Left cardiac atrium (tissue), 4 donors: ENCODE data around the gene CACTIN. TPM values are rescaled to one million over a fixed set of nuclear protein-coding genes. Genes with fewer than 3 reads are reported as not detected.
A peak's percentile ranks its signal among the peaks of the same experiment; 100 is the strongest.

ENCODE experiments used
- ATAC-seq, 2 donors: fragments of 200-7000 bp; cut with Tn5 transposase; one replicate each; pipeline ENCODE4 v1.9.1; 2020; ENCODE audit warnings: mild to moderate bottlenecking in 2 of 2, moderate library complexity in 2 of 2
- DNase-seq: peaks from one replicate; pipeline ENCODE4 v3.0.0-alpha.2; 2020
- intact Hi-C, 2 donors: fragments of 100-400 bp; cut with DNase I; formaldehyde crosslinking; loops; one replicate each; pipeline versions ENCODE4 v1.14.1 to v1.15.1; 2022 to 2023
- total RNA-seq, 2 donors: library from RNA; stranded (reverse); fragmentation: NEBNext Ultra II Directional; extraction: Animal tissue kit (Norgen Biotek cat#: 25700); gene quantifications; one replicate each; pipeline ENCODE4 v1.2.1, GENCODE V29; 2021
- donor health status: DM: no; HTN: yes; CAD: no.
- donor health status: DM: no; HTN: yes; CAD: no; lungs with severe emphysema.
- donor health status: DM: yes; HTN: yes; CAD: no.
- donor health status: Dilated cardiomyopathy.

Gene CACTIN
- total RNA-seq, 2 donors from 2014 or later = 12.5 to 12.9 TPM

GRCh38 chr19:3617463-3617862, 9.1 kb downstream of the CACTIN start:
- intact Hi-C loops = loop anchor here in 1 of 2 donors (5.0 kb wide), 2 partner anchors 40 to 60 kb away; partner anchors contain the start of gene MFSD12
- ATAC-seq = peak in 1 of 2 donors; percentile 5
- DNase-seq = no peak

GRCh38 chr19:3615524-3616135, 11.0 kb downstream of the CACTIN start:
- intact Hi-C loops = loop anchor here in 1 of 2 donors (5.0 kb wide), 2 partner anchors 38 to 58 kb away; partner anchors contain the start of gene MFSD12

GRCh38 chr19:3614858-3615505, 11.6 kb downstream of the CACTIN start:
- DNase-seq = no peak
- intact Hi-C loops = loop anchor here in 1 of 2 donors (5.0 kb wide), 2 partner anchors 38 to 58 kb away; partner anchors contain the start of gene MFSD12
- ATAC-seq = no peak

More at GRCh38 chr19:3615524-3616135, 11.0 kb downstream of the CACTIN start:
- DNase-seq (no peak), ATAC-seq (no peak)

- DNase-seq (no peak), ATAC-seq (no peak)
- intact Hi-C loops = no loop called here
Measured at GRCh38 chr19:3613818-3614661, 12.6 kb downstream of the CACTIN start.

GRCh38 chr19:3612901-3613741, 13.5 kb downstream of the CACTIN start:
- DNase-seq (no peak), ATAC-seq (no peak)
- intact Hi-C loops = no loop called here

- DNase-seq = no peak
- no peak for ATAC-seq
- intact Hi-C loops = no loop called here
Measured at GRCh38 chr19:3612330-3612729, 14.3 kb downstream of the CACTIN start.

GRCh38 chr19:3611841-3612240, 14.7 kb downstream of the CACTIN start:
- intact Hi-C loops = no loop called here
- ATAC-seq = no peak
- no peak for DNase-seq

- intact Hi-C loops = no loop called here
- ATAC-seq (no peak), DNase-seq (no peak)
Measured at GRCh38 chr19:3610745-3611717, 15.6 kb downstream of the CACTIN start.

- DNase-seq (no peak), ATAC-seq (no peak)
- intact Hi-C loops = no loop called here
Measured at GRCh38 chr19:3609779-3610719, 16.5 kb downstream of the CACTIN start.

- peak; percentile 1 to 10 for ATAC-seq
Measured at GRCh38 chr19:3608750-3609322, 17.8 kb downstream of the CACTIN start.

GRCh38 chr19:3608079-3608641, 18.4 kb downstream of the CACTIN start:
- DNase-seq (no peak), ATAC-seq (no peak)
- intact Hi-C loops = no loop called here

More at GRCh38 chr19:3608750-3609322, 17.8 kb downstream of the CACTIN start:
- intact Hi-C loops = no loop called here
- DNase-seq = peak; percentile 58

- ATAC-seq (peak; percentile 32 to 57), DNase-seq (peak; percentile 70)
- intact Hi-C loops = no loop called here
Measured at GRCh38 chr19:3607303-3608078, 19.1 kb downstream of the CACTIN start.

- DNase-seq (peak; percentile 83), ATAC-seq (peak; percentile 70 to 87)
- intact Hi-C loops = no loop called here
Measured at GRCh38 chr19:3606690-3607289, 19.8 kb downstream of the CACTIN start, which contains the start of gene TBXA2R. TBXA2R (minus strand) TSS chr19:3606875; CDS start chr19:3600634, 6,241 bp downstream.

GRCh38 chr19:3606174-3606689, 20.4 kb downstream of the CACTIN start:
- ATAC-seq (peak; percentile 10 to 11), DNase-seq (no peak)
- intact Hi-C loops = no loop called here
